HEK293 (cell line): ENCODE data around the gene ZNF653.

Source experiments
- CTCF ChIP-seq: fragments of 450-650 bp; formaldehyde crosslinking; IDR thresholded peaks from 2 replicates; pipeline ENCODE4 v1.5.1; 2016; ENCODE audit warnings: missing biosample characterization, missing genetic modification characterization
- ELK4 ChIP-seq: IDR thresholded peaks from 2 replicates; pipeline ENCODE4 v1.6.1; 2011; ENCODE audit warnings: mild to moderate bottlenecking, low read depth, low read length, borderline replicate concordance
- HOXD13 ChIP-seq: sonication (generic); formaldehyde crosslinking; IDR thresholded peaks from 2 replicates; pipeline ENCODE4 v1.8.0; 2022; ENCODE audit warnings: missing genetic modification reagents, borderline replicate concordance
- KLF17 ChIP-seq: fragments of 450-650 bp; formaldehyde crosslinking; IDR thresholded peaks from 2 replicates; pipeline ENCODE4 v1.5.1; 2016; ENCODE audit warnings: missing biosample characterization, missing genetic modification characterization
- KLF9 ChIP-seq: fragments of 450-650 bp; formaldehyde crosslinking; IDR thresholded peaks from 2 replicates; pipeline ENCODE4 v1.5.1; 2016; ENCODE audit warnings: missing biosample characterization, missing genetic modification characterization, low read depth
- MYNN ChIP-seq: fragments of 450-650 bp; formaldehyde crosslinking; IDR thresholded peaks from 2 replicates; pipeline ENCODE4 v1.5.1; 2016; ENCODE audit warnings: missing biosample characterization, missing genetic modification characterization, borderline replicate concordance
- PATZ1 ChIP-seq: fragments of 450-650 bp; formaldehyde crosslinking; IDR thresholded peaks from 2 replicates; pipeline ENCODE4 v1.5.1; 2016; ENCODE audit warnings: missing biosample characterization, missing genetic modification characterization
- SP3 ChIP-seq: fragments of 450-650 bp; formaldehyde crosslinking; IDR thresholded peaks from 2 replicates; pipeline ENCODE4 v1.5.1; 2016; ENCODE audit warnings: missing biosample characterization, missing genetic modification characterization
- ZBTB11 ChIP-seq: fragments of 450-650 bp; formaldehyde crosslinking; conservative IDR thresholded peaks from 2 replicates; pipeline ENCODE4 v1.5.1; 2016; ENCODE audit warnings: low read depth, missing biosample characterization, missing genetic modification characterization
- ZBTB49 ChIP-seq: fragments of 450-650 bp; formaldehyde crosslinking; IDR thresholded peaks from 2 replicates; pipeline ENCODE4 v1.5.1; 2016; ENCODE audit warnings: missing biosample characterization, missing genetic modification characterization, low read depth
- ZFHX2 ChIP-seq: fragments of 450-650 bp; formaldehyde crosslinking; conservative IDR thresholded peaks from 2 replicates; pipeline ENCODE4 v1.5.1; 2016; ENCODE audit warnings: missing biosample characterization, missing genetic modification characterization
- ZFP69B ChIP-seq: fragments of 450-650 bp; formaldehyde crosslinking; IDR thresholded peaks from 2 replicates; pipeline ENCODE4 v1.5.1; 2016; ENCODE audit warnings: missing biosample characterization, missing genetic modification characterization
- ZNF155 ChIP-seq: fragments of 450-650 bp; formaldehyde crosslinking; IDR thresholded peaks from 2 replicates; pipeline ENCODE4 v1.5.1; 2016; ENCODE audit warnings: missing biosample characterization, missing genetic modification characterization
- ZNF266 ChIP-seq: fragments of 450-650 bp; formaldehyde crosslinking; IDR thresholded peaks from 2 replicates; pipeline ENCODE4 v1.5.1; 2016; ENCODE audit warnings: missing biosample characterization, missing genetic modification characterization, low read depth
- ZNF518A ChIP-seq: fragments of 450-650 bp; formaldehyde crosslinking; conservative IDR thresholded peaks from 2 replicates; pipeline ENCODE4 v1.5.1; 2016; ENCODE audit warnings: low read depth, missing biosample characterization, missing genetic modification characterization
- ZNF677 ChIP-seq: fragments of 450-650 bp; IDR thresholded peaks from 2 replicates; pipeline ENCODE4 v1.5.0; 2018; ENCODE audit warnings: missing biosample characterization, mild to moderate bottlenecking, missing genetic modification characterization, moderate library complexity
- ZNF701 ChIP-seq: fragments of 450-650 bp; formaldehyde crosslinking; IDR thresholded peaks from 2 replicates; pipeline ENCODE4 v1.5.1; 2016; ENCODE audit warnings: missing biosample characterization, missing genetic modification characterization
- ZSCAN5A ChIP-seq: fragments of 450-650 bp; formaldehyde crosslinking; IDR thresholded peaks from 2 replicates; pipeline ENCODE4 v1.5.1; 2016; ENCODE audit warnings: missing biosample characterization, missing genetic modification characterization

Gene ZNF653

GRCh38 chr19:11505504-11506100, at the start of gene ZNF653 (continued):
- TF ChIP-seq ZBTB49 (tag by site-specific recombination) (no peak), SP3 (no peak), ZNF266 (no peak), ZFP69B (no peak), ZNF677 (tag by site-specific recombination) (0 out of 2 replicates have a peak, but pooled peaks have one; percentile 10), ZSCAN5A (tag by site-specific recombination) (0 out of 2 replicates have a peak, but pooled peaks have one; percentile 62), ZNF518A (tag by site-specific recombination) (no peak), ZNF701 (tag by site-specific recombination) (no peak), HOXD13 (CRISPR knock-in tag) (no peak), ELK4 (no peak; the same call in 1 of the 2 replicates), ZNF155 (tag by site-specific recombination) (no peak), ZFHX2 (tag by site-specific recombination) (peak; percentile 82), KLF17 (tag by site-specific recombination) (0 out of 2 replicates have a peak, but pooled peaks have one; percentile 35), CTCF (no peak), ZBTB11 (tag by site-specific recombination) (peak; percentile 65), KLF9 (tag by site-specific recombination) (no peak; the same call in 1 of the 2 replicates), PATZ1 (tag by site-specific recombination) (no peak), MYNN (tag by site-specific recombination) (no peak)
